GM23338 (cell line): Measurements from ENCODE around the gene TTC8. TPM values are rescaled to one million over a fixed set of nuclear protein-coding genes. Genes with fewer than 3 reads are reported as not detected.
A peak's percentile ranks its signal among the peaks of the same experiment; 100 is the strongest.

Source experiments
- ATAC-seq: fragments of 200-7000 bp; cut with Tn5 transposase; 3 replicates; pipeline ENCODE4 v1.9.1; 2020
- DNase-seq: peaks from one replicate; pipeline ENCODE4 v3.0.0-alpha.2; 2015; ENCODE audit warnings: low spot score
- H2AFZ ChIP-seq: fragments of 200-600 bp; sonication (generic); 2 replicates; pipeline ENCODE4 v1.8.0; 2016; ENCODE audit warnings: antibody characterized with exemption, mild to moderate bottlenecking, moderate library complexity
- H3F3A ChIP-seq: fragments of 200-600 bp; sonication (generic); replicated peaks from 2 replicates; pipeline ENCODE4 v1.8.0; 2017; ENCODE audit warnings: antibody characterized with exemption, mixed run types, low read depth
- H3K27ac ChIP-seq: fragments of 200-600 bp; sonication (generic); 2 replicates; pipeline ENCODE4 v1.6.1; 2016; ENCODE audit warnings: low read depth
- H3K27me3 ChIP-seq: fragments of 200-600 bp; sonication (generic); 2 replicates; pipeline ENCODE4 v1.8.0; 2016; ENCODE audit warnings: mild to moderate bottlenecking, mixed run types, moderate library complexity; ENCODE audit not compliant: insufficient read depth
- H3K36me3 ChIP-seq: fragments of 200-600 bp; sonication (generic); 2 replicates; pipeline ENCODE4 v1.8.0; 2016; ENCODE audit warnings: mild to moderate bottlenecking; ENCODE audit not compliant: insufficient read depth
- H3K4me1 ChIP-seq: fragments of 200-600 bp; sonication (generic); 2 replicates; pipeline ENCODE4 v1.8.0; 2016; ENCODE audit warnings: mild to moderate bottlenecking, moderate library complexity; ENCODE audit not compliant: insufficient read depth
- H3K4me2 ChIP-seq: fragments of 200-600 bp; sonication (generic); 2 replicates; pipeline ENCODE4 v1.7.1; 2017; ENCODE audit warnings: mixed run types
- H3K4me3 ChIP-seq: fragments of 200-600 bp; sonication (generic); 2 replicates; pipeline ENCODE4 v1.6.1; 2016; ENCODE audit warnings: mixed run types
- H3K79me2 ChIP-seq: fragments of 200-600 bp; sonication (generic); replicated peaks from 2 replicates; pipeline ENCODE4 v1.8.0; 2017; ENCODE audit warnings: mild to moderate bottlenecking; ENCODE audit not compliant: insufficient read depth
- H3K9me2 ChIP-seq: fragments of 200-600 bp; sonication (generic); 2 replicates; pipeline ENCODE4 v1.8.0; 2017; ENCODE audit not compliant: insufficient read depth
- H4K20me1 ChIP-seq: fragments of 200-600 bp; sonication (generic); replicated peaks from 2 replicates; pipeline ENCODE4 v1.8.0; 2017; ENCODE audit warnings: mild to moderate bottlenecking; ENCODE audit not compliant: insufficient read depth
- H3K27ac Mint-ChIP-seq: 2 replicates; pipeline ENCODE4 v1.8.0; 2020; ENCODE audit warnings: inconsistent platforms, mild to moderate bottlenecking, moderate library complexity, mixed read lengths
- H3K27me3 Mint-ChIP-seq: 3 replicates; pipeline ENCODE4 v1.8.0; 2022; ENCODE audit warnings: low read depth, mild to moderate bottlenecking, moderate library complexity, mixed read lengths, inconsistent platforms; ENCODE audit not compliant: insufficient read depth, poor library complexity
- H3K36me3 Mint-ChIP-seq: 3 replicates; pipeline ENCODE4 v1.8.0; 2021; ENCODE audit warnings: low read depth, mild to moderate bottlenecking, inconsistent platforms, moderate library complexity, mixed read lengths
- H3K4me1 Mint-ChIP-seq: 3 replicates; pipeline ENCODE4 v1.8.0; 2020; ENCODE audit warnings: mild to moderate bottlenecking, inconsistent platforms, mixed read lengths
- H3K4me3 Mint-ChIP-seq: 3 replicates; pipeline ENCODE4 v1.8.0; 2021; ENCODE audit warnings: moderate library complexity, mild to moderate bottlenecking, inconsistent platforms, mixed read lengths
- H3K9me3 Mint-ChIP-seq: 3 replicates; pipeline ENCODE4 v1.8.0; 2020; ENCODE audit warnings: moderate library complexity, mild to moderate bottlenecking, inconsistent platforms, mixed read lengths
- CREB1 ChIP-seq: fragments of 250-450 bp; sonication (Bioruptor Pico); IDR thresholded peaks from 2 replicates; pipeline ENCODE4 v1.5.0; 2020; ENCODE audit warnings: low read depth, mild to moderate bottlenecking, moderate library complexity
- ETS1 ChIP-seq: IDR thresholded peaks from 2 replicates; pipeline ENCODE4 v1.6.1; 2016; ENCODE audit warnings: antibody characterized with exemption
- EZH2 ChIP-seq: fragments of 200-600 bp; sonication (generic); IDR thresholded peaks from one replicate; pipeline ENCODE4 v1.8.0; 2017; ENCODE audit warnings: antibody characterized with exemption, mild to moderate bottlenecking, low read depth; ENCODE audit not compliant: unreplicated experiment
- EZH2phosphoT487 ChIP-seq: fragments of 200-600 bp; sonication (generic); IDR thresholded peaks from one replicate; pipeline ENCODE4 v1.8.1; 2018; ENCODE audit warnings: antibody characterized with exemption; ENCODE audit not compliant: unreplicated experiment
- JUNB ChIP-seq: IDR thresholded peaks from one replicate; pipeline ENCODE4 v1.6.1; 2016; ENCODE audit warnings: antibody characterized with exemption; ENCODE audit not compliant: unreplicated experiment
- NANOG ChIP-seq: IDR thresholded peaks from 2 replicates; pipeline ENCODE4 v1.6.1; 2016; ENCODE audit warnings: antibody characterized with exemption, borderline replicate concordance
- POLR2AphosphoS5 ChIP-seq: IDR thresholded peaks from 2 replicates; pipeline ENCODE4 v1.6.1; 2016; ENCODE audit warnings: antibody characterized with exemption, low read depth
- STAT1 ChIP-seq: IDR thresholded peaks from one replicate; pipeline ENCODE4 v1.6.1; 2016; ENCODE audit warnings: antibody characterized with exemption; ENCODE audit not compliant: unreplicated experiment
- ZNF114 ChIP-seq: fragments of 250-450 bp; sonication (Bioruptor Pico); IDR thresholded peaks from 2 replicates; pipeline ENCODE4 v1.5.0; 2020; ENCODE audit warnings: mild to moderate bottlenecking, moderate library complexity
- ZNF331 ChIP-seq: fragments of 250-450 bp; sonication (Bioruptor Pico); IDR thresholded peaks from 2 replicates; pipeline ENCODE4 v1.5.0; 2020; ENCODE audit warnings: low read depth, mild to moderate bottlenecking, moderate library complexity
- polyA plus RNA-seq: library from polyadenylated mRNA; unstranded; fragments of >200 nt; fragmentation: Nextera tagmentation; extraction: Ambion mirVana; gene quantifications from 2 replicates; pipeline ENCODE4 v1.2.1, GENCODE V29; 2016
- total RNA-seq: library from RNA; depleted of rRNA; stranded (reverse); fragments of >200 nt; shearing (Covaris generic); gene quantifications from 2 replicates; pipeline ENCODE4 v1.2.3, GENCODE V29; 2014
- TF ChIP-seq, protein P1 (sequence below): fragments of 250-450 bp; sonication (Bioruptor Pico); IDR thresholded peaks from 2 replicates; pipeline ENCODE4 v1.5.0; 2020; ENCODE audit warnings: mild to moderate bottlenecking, moderate library complexity
- TF ChIP-seq, protein P2 (sequence below), 2 experiments: fragments of 200-600 bp in 1 of 2; sonication (generic) in 1 of 2; conservative IDR thresholded peaks; 2 replicates each; pipeline versions ENCODE4 v1.5.1 to v1.6.1; 2016 to 2017; ENCODE audit warnings: antibody characterized with exemption in 2 of 2, low read depth in 2 of 2, mild to moderate bottlenecking in 2 of 2, moderate library complexity in 1 of 2

TTC8 gene
- total and polyA plus RNA-seq, 2 experiments from 2014 or later = 7.5 to 10.5 TPM

GRCh38 chr14:88829188-88829587 lies 4.7 kb downstream of the TTC8 start (continued):
- TF ChIP-seq, protein P1, sequence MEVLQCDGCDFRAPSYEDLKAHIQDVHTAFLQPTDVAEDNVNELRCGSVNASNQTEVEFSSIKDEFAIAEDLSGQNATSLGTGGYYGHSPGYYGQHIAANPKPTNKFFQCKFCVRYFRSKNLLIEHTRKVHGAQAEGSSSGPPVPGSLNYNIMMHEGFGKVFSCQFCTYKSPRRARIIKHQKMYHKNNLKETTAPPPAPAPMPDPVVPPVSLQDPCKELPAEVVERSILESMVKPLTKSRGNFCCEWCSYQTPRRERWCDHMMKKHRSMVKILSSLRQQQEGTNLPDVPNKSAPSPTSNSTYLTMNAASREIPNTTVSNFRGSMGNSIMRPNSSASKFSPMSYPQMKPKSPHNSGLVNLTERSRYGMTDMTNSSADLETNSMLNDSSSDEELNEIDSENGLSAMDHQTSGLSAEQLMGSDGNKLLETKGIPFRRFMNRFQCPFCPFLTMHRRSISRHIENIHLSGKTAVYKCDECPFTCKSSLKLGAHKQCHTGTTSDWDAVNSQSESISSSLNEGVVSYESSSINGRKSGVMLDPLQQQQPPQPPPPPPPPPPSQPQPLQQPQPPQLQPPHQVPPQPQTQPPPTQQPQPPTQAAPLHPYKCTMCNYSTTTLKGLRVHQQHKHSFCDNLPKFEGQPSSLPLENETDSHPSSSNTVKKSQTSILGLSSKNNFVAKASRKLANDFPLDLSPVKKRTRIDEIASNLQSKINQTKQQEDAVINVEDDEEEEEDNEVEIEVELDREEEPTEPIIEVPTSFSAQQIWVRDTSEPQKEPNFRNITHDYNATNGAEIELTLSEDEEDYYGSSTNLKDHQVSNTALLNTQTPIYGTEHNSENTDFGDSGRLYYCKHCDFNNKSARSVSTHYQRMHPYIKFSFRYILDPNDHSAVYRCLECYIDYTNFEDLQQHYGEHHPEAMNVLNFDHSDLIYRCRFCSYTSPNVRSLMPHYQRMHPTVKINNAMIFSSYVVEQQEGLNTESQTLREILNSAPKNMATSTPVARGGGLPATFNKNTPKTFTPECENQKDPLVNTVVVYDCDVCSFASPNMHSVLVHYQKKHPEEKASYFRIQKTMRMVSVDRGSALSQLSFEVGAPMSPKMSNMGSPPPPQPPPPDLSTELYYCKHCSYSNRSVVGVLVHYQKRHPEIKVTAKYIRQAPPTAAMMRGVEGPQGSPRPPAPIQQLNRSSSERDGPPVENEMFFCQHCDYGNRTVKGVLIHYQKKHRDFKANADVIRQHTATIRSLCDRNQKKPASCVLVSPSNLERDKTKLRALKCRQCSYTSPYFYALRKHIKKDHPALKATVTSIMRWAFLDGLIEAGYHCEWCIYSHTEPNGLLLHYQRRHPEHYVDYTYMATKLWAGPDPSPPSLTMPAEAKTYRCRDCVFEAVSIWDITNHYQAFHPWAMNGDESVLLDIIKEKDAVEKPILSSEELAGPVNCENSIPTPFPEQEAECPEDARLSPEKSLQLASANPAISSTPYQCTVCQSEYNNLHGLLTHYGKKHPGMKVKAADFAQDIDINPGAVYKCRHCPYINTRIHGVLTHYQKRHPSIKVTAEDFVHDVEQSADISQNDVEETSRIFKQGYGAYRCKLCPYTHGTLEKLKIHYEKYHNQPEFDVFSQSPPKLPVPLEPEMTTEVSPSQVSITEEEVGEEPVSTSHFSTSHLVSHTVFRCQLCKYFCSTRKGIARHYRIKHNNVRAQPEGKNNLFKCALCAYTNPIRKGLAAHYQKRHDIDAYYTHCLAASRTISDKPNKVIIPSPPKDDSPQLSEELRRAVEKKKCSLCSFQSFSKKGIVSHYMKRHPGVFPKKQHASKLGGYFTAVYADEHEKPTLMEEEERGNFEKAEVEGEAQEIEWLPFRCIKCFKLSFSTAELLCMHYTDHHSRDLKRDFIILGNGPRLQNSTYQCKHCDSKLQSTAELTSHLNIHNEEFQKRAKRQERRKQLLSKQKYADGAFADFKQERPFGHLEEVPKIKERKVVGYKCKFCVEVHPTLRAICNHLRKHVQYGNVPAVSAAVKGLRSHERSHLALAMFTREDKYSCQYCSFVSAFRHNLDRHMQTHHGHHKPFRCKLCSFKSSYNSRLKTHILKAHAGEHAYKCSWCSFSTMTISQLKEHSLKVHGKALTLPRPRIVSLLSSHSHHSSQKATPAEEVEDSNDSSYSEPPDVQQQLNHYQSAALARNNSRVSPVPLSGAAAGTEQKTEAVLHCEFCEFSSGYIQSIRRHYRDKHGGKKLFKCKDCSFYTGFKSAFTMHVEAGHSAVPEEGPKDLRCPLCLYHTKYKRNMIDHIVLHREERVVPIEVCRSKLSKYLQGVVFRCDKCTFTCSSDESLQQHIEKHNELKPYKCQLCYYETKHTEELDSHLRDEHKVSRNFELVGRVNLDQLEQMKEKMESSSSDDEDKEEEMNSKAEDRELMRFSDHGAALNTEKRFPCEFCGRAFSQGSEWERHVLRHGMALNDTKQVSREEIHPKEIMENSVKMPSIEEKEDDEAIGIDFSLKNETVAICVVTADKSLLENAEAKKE (CRISPR knock-in tag) = no peak
- TF ChIP-seq ETS1 (no peak), EZH2phosphoT487 (no peak), NANOG (no peak), CREB1 (CRISPR knock-in tag) (no peak), STAT1 (no peak)

DNA sequence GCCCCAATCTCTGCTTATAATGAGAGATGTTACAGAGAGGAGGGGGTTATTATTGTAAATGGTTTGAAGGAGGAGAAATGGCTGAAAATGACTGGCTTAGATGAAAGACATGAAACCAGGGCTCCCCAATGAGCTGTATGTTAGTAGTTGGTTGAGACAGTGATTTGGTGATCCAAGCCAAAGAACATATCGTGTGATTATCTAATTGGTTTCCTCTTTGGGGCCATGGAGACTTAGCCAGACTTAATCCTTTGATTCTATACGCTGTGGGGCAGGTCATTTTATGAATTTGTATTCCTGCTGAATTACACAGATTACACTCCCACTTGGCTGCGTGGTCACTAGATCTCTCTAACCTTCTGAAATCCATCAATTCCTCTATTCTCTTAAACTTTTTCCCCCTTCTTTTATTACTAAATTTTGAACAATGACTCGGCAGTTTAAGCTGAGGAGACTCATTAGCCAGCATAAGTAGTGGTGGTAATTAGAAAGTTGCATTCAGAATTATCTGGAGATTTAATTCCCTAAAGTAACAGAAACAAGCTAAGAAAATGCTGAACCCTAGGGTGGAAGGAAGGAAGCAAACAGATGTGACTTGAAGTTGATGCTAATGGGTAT lies 5.3 kb downstream of the TTC8 start:
- H3K9me3 Mint-ChIP-seq = no peaks in the 10 kb centered on the region; the same call in 2 of the 3 replicates
- no peak for DNase-seq
- H3K36me3 Mint-ChIP-seq = peaks cover 12% of the 10 kb centered on the region; the same call in 2 of the 3 replicates
- no peaks in the 10 kb centered on the region for H3K36me3 ChIP-seq
- no peak overlapping the region for H3K4me3 Mint-ChIP-seq
- H4K20me1 ChIP-seq = no peaks in the 10 kb centered on the region
- H3F3A ChIP-seq = no peaks in the 10 kb centered on the region
- 0 out of 2 replicates have a peak, but pooled peaks cover 5% of the 10 kb centered on the region for H3K79me2 ChIP-seq
- H3K4me3 ChIP-seq = no peak overlapping the region
- peaks cover 22% of the 10 kb centered on the region for H3K4me1 Mint-ChIP-seq
- no peak overlapping the region for H2AFZ ChIP-seq
- no peaks in the 10 kb centered on the region for H3K27me3 ChIP-seq
- H3K27ac Mint-ChIP-seq = peak overlapping the region; percentile 72
- no peak overlapping the region for H3K27ac ChIP-seq
- H3K4me2 ChIP-seq = no peak overlapping the region
- no peak for ATAC-seq
- no peaks in the 10 kb centered on the region for H3K27me3 Mint-ChIP-seq
- peaks cover 6% of the 10 kb centered on the region for H3K4me1 ChIP-seq
- no peaks in the 10 kb centered on the region for H3K9me2 ChIP-seq
- TF ChIP-seq STAT1 = no peak
- no peak for TF ChIP-seq ZNF114 (CRISPR knock-in tag)
- no peak for TF ChIP-seq POLR2AphosphoS5
- TF ChIP-seq ZNF331 = no peak
- TF ChIP-seq ETS1 = no peak
- TF ChIP-seq JUNB = no peak
- no peak for TF ChIP-seq EZH2phosphoT487
- no peak for TF ChIP-seq CREB1 (CRISPR knock-in tag)
- no peak for TF ChIP-seq EZH2
- TF ChIP-seq, protein P2, sequence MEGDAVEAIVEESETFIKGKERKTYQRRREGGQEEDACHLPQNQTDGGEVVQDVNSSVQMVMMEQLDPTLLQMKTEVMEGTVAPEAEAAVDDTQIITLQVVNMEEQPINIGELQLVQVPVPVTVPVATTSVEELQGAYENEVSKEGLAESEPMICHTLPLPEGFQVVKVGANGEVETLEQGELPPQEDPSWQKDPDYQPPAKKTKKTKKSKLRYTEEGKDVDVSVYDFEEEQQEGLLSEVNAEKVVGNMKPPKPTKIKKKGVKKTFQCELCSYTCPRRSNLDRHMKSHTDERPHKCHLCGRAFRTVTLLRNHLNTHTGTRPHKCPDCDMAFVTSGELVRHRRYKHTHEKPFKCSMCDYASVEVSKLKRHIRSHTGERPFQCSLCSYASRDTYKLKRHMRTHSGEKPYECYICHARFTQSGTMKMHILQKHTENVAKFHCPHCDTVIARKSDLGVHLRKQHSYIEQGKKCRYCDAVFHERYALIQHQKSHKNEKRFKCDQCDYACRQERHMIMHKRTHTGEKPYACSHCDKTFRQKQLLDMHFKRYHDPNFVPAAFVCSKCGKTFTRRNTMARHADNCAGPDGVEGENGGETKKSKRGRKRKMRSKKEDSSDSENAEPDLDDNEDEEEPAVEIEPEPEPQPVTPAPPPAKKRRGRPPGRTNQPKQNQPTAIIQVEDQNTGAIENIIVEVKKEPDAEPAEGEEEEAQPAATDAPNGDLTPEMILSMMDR (conservative IDR thresholded peaks at IDR 0.05; ENCODE audit: low read depth in 2 of 2) = no peak
